ENCODE data around the gene APLP2. TPM values are rescaled to one million over a fixed set of nuclear protein-coding genes. Genes with fewer than 3 reads are reported as not detected.
A peak's percentile ranks its signal among the peaks of the same experiment; 100 is the strongest.

Gene APLP2
- polyA plus RNA-seq, 3 donors: 486 to 622 (median 591) TPM

DNA sequence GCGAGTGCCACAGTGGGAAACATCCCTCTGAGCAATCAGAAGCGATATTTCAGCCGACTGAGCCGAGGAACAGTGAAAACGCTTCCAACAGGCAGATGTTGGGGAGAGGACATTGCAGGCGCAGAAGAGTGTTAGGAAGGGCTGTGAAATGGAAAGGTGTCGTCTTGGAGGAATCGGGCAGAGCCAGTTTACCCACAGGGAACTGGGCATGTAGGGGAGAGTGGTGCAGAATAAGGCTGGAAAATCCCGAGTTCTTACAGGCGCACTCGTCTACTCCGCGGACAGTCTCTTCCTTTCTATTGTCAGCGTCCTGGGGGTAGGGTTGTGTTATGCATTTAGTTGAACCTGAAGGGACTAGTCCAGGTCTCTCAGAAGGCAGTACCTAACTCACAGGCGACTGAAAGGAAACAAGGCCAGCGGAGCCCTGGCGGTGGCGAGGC, 1.1 kb upstream of the APLP2 start:
- H3K27me3 ChIP-seq (ENCODE audit: control insufficient read depth in 2 of 2, insufficient read depth in 2 of 2, low read length in 2 of 2): no peaks in the 10 kb centered on the region
- H3K79me2 ChIP-seq (ENCODE audit: insufficient read depth, low read length): peaks cover 40% of the 10 kb centered on the region
- peaks cover 37 to 50% of the 10 kb centered on the region in 2 donors for H3K4me1 ChIP-seq (ENCODE audit: control insufficient read depth in 1 of 2, insufficient read depth in 2 of 2, low read length in 2 of 2)
- Mint-ChIP-seq H3K36me3 (peaks cover 0 to 2% of the 10 kb centered on the region in 2 donors), H3K27ac (peak overlapping the region; percentile 93 to 98 (median 97)), H3K27me3 (ENCODE audit: low read depth in 3 of 3) (no peaks in the 10 kb centered on the region), H3K4me1 (peaks cover 45% of the 10 kb centered on the region), H3K4me3 (peak overlapping the region; percentile 92 to 98), H3K9me3 (peaks cover 0 to 2% (median 0%) of the 10 kb centered on the region in 7 donors)
- intact Hi-C loops (cut with micrococcal nuclease): loop anchor here in 1 of 2 donors (2.0 to 10.0 kb wide), 2 partner anchors 18 to 144 kb away; no protein-coding TSS in a partner anchor
- WGBS (ENCODE audit: insufficient coverage): 61% methylated on average over 17 of the region's 18 CpGs
- peak overlapping the region; percentile 72 to 86 for H3K27ac ChIP-seq (ENCODE audit: low read depth in 1 of 2, low read length in 2 of 2)
- H2AFZ ChIP-seq (ENCODE audit: insufficient read depth, low read depth, low read length, poor library complexity, severe bottlenecking): peak overlapping the region; percentile 87
- H3K9ac ChIP-seq (ENCODE audit: insufficient read depth, low read length, poor library complexity, severe bottlenecking): peak overlapping the region; percentile 83
- H3K9me3 ChIP-seq (replicated peaks in 1 of 2; ENCODE audit: control insufficient read depth in 1 of 2, insufficient read depth in 1 of 2, low read length in 2 of 2): no peaks in the 10 kb centered on the region
- DNase-seq: no peak
- H4K20me1 ChIP-seq (ENCODE audit: insufficient read depth, low read length): peaks cover 33% of the 10 kb centered on the region
- TF ChIP-seq, protein P1, sequence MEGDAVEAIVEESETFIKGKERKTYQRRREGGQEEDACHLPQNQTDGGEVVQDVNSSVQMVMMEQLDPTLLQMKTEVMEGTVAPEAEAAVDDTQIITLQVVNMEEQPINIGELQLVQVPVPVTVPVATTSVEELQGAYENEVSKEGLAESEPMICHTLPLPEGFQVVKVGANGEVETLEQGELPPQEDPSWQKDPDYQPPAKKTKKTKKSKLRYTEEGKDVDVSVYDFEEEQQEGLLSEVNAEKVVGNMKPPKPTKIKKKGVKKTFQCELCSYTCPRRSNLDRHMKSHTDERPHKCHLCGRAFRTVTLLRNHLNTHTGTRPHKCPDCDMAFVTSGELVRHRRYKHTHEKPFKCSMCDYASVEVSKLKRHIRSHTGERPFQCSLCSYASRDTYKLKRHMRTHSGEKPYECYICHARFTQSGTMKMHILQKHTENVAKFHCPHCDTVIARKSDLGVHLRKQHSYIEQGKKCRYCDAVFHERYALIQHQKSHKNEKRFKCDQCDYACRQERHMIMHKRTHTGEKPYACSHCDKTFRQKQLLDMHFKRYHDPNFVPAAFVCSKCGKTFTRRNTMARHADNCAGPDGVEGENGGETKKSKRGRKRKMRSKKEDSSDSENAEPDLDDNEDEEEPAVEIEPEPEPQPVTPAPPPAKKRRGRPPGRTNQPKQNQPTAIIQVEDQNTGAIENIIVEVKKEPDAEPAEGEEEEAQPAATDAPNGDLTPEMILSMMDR (IDR thresholded peaks at IDR 0.05): no peak
- H3K4me3 ChIP-seq (replicated peaks in 1 of 3; ENCODE audit: low read depth in 2 of 3, low read length in 3 of 3): peak overlapping the region; percentile 56 to 96 (median 78)
- H3K4me2 ChIP-seq (replicated peaks; ENCODE audit: extremely low read depth, low read length, poor library complexity, severe bottlenecking): peak overlapping the region; percentile 89
- H3K36me3 ChIP-seq (replicated peaks in 1 of 2; ENCODE audit: control insufficient read depth in 1 of 2, insufficient read depth in 2 of 2, low read length in 2 of 2): no peaks in the 10 kb centered on the region

DNA sequence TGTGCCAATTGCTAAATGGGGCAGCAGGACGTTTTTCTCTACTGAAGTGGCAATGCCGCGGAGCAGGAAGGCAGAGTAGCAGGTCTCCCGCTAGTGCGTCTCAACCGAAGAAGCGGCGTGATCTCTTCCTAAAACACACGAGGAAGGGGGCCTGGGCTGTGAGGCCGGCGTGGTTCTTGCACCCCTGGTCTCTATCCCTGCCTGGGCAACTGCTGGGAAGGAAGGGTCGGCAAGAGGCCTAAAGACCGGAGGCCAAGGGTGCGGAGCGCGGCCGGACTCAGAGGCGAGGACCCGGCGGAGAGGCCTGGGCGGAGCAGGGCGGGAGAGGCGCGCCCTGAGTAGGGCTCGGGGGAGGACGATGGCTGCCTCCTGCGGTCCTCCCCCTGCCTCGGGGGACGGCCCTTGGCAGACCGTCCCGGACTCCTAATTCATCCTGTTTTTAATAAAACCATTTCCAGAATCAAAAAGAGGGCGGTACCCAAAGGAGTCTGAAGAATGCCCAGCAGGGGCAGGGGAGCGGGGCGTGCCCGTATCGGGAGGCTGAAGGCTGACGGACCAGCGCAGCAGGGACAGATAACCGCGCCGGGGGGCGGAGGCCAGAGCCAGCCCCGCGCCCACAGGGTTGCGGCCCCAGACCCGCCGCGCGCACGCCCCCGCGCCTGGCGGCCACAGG, 572 bp upstream of the APLP2 start:
- peaks cover 39% of the 10 kb centered on the region for H4K20me1 ChIP-seq (ENCODE audit: insufficient read depth, low read length)
- peak overlapping the region; percentile 89 for H3K4me2 ChIP-seq (replicated peaks; ENCODE audit: extremely low read depth, low read length, poor library complexity, severe bottlenecking)
- H3K9ac ChIP-seq (ENCODE audit: insufficient read depth, low read length, poor library complexity, severe bottlenecking): peak overlapping the region; percentile 83
- no peaks in the 10 kb centered on the region for H3K27me3 Mint-ChIP-seq (ENCODE audit: low read depth in 3 of 3)
- H3K79me2 ChIP-seq (ENCODE audit: insufficient read depth, low read length): peaks cover 45% of the 10 kb centered on the region
- peaks cover 0 to 2% (median 0%) of the 10 kb centered on the region in 7 donors for H3K9me3 Mint-ChIP-seq
- no peaks in the 10 kb centered on the region for H3K36me3 ChIP-seq (replicated peaks in 1 of 2; ENCODE audit: control insufficient read depth in 1 of 2, insufficient read depth in 2 of 2, low read length in 2 of 2)
- no peaks in the 10 kb centered on the region for H3K9me3 ChIP-seq (replicated peaks in 1 of 2; ENCODE audit: control insufficient read depth in 1 of 2, insufficient read depth in 1 of 2, low read length in 2 of 2)
- peak overlapping the region; percentile 87 for H2AFZ ChIP-seq (ENCODE audit: insufficient read depth, low read depth, low read length, poor library complexity, severe bottlenecking)
- no peaks in the 10 kb centered on the region for H3K27me3 ChIP-seq (ENCODE audit: control insufficient read depth in 2 of 2, insufficient read depth in 2 of 2, low read length in 2 of 2)
- H3K4me1 ChIP-seq (ENCODE audit: control insufficient read depth in 1 of 2, insufficient read depth in 2 of 2, low read length in 2 of 2): peaks cover 41 to 50% of the 10 kb centered on the region in 2 donors
- peaks cover 5 to 6% of the 10 kb centered on the region in 2 donors for H3K36me3 Mint-ChIP-seq
- H3K4me3 Mint-ChIP-seq: peak overlapping the region; percentile 92 to 98
- H3K27ac ChIP-seq (ENCODE audit: low read depth in 1 of 2, low read length in 2 of 2): peak overlapping the region; percentile 72 to 86
- H3K27ac Mint-ChIP-seq: peak overlapping the region; percentile 93 to 98 (median 97)
- intact Hi-C loops (cut with micrococcal nuclease): loop anchor here (1.0 to 10.0 kb wide), 3 partner anchors 18 to 144 kb away; partner anchors contain the start of gene PRDM10 (in 1 of the 2)
- TF ChIP-seq, protein P1 (IDR thresholded peaks at IDR 0.05): peak; percentile 17
- H3K4me3 ChIP-seq (replicated peaks in 1 of 3; ENCODE audit: low read depth in 2 of 3, low read length in 3 of 3): peak overlapping the region; percentile 56 to 96 (median 78)
- H3K4me1 Mint-ChIP-seq: peaks cover 45% of the 10 kb centered on the region
- DNase-seq: peak; percentile 52 to 73 (median 54)
- under 1% methylated on average over 46 of the region's 53 CpGs for WGBS (ENCODE audit: insufficient coverage)
